Measurements from ENCODE around the gene SLX9.

- no peak for TF ChIP-seq CTCF (IDR thresholded peaks at IDR 0.05; ENCODE audit: extremely low read depth in 1 of 2, insufficient read depth in 1 of 2, low read depth in 1 of 2, low read length in 2 of 2)
- TF ChIP-seq POLR2A (IDR thresholded peaks at IDR 0.05; ENCODE audit: low read depth, low read length), result no peak
- TF ChIP-seq GATA2 (IDR thresholded peaks at IDR 0.05; ENCODE audit: insufficient read depth, insufficient read length, low read depth, low read length), result no peak
- TF ChIP-seq, protein P1, sequence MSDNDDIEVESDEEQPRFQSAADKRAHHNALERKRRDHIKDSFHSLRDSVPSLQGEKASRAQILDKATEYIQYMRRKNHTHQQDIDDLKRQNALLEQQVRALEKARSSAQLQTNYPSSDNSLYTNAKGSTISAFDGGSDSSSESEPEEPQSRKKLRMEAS (IDR thresholded peaks at IDR 0.05; ENCODE audit: insufficient read depth, insufficient read length), result no peak
- no peak for TF ChIP-seq JUN (IDR thresholded peaks at IDR 0.05; ENCODE audit: borderline replicate concordance, insufficient read depth, insufficient read length, low read depth)
Observed at GRCh38 chr21:44923480-44924084, 16.2 kb upstream of the SLX9 start.

Data from endothelial cell of umbilical vein (primary cell).